Neuron (in vitro differentiated cells): Measurements from ENCODE around the gene PPIG.
A peak's percentile ranks its signal among the peaks of the same experiment; 100 is the strongest.
"Not testable (repeated sequence)": the region's sequence is repeated elsewhere in the genome, so short reads cannot be mapped to it uniquely, and the experiment has no call there.

Experiments
- H2AFZ ChIP-seq: one replicate; pipeline ENCODE4 v1.6.1; 2013; ENCODE audit warnings: low read depth, mild to moderate bottlenecking, inconsistent platforms, low read length, moderate library complexity
- H3K27me3 ChIP-seq: one replicate; pipeline ENCODE4 v1.6.1; 2013; ENCODE audit warnings: low read length; ENCODE audit not compliant: insufficient read depth
- H3K36me3 ChIP-seq: one replicate; pipeline ENCODE4 v1.6.1; 2013; ENCODE audit warnings: low read length; ENCODE audit not compliant: insufficient read depth
- H3K4me1 ChIP-seq: one replicate; pipeline ENCODE4 v1.6.1; 2013; ENCODE audit warnings: low read length; ENCODE audit not compliant: insufficient read depth
- H3K4me3 ChIP-seq: 2 replicates; pipeline ENCODE4 v1.5.1; 2013; ENCODE audit warnings: mild to moderate bottlenecking, low read length, moderate library complexity
- H3K9me3 ChIP-seq: one replicate; pipeline ENCODE4 v1.6.1; 2013; ENCODE audit warnings: low read length

The PPIG gene

DNA sequence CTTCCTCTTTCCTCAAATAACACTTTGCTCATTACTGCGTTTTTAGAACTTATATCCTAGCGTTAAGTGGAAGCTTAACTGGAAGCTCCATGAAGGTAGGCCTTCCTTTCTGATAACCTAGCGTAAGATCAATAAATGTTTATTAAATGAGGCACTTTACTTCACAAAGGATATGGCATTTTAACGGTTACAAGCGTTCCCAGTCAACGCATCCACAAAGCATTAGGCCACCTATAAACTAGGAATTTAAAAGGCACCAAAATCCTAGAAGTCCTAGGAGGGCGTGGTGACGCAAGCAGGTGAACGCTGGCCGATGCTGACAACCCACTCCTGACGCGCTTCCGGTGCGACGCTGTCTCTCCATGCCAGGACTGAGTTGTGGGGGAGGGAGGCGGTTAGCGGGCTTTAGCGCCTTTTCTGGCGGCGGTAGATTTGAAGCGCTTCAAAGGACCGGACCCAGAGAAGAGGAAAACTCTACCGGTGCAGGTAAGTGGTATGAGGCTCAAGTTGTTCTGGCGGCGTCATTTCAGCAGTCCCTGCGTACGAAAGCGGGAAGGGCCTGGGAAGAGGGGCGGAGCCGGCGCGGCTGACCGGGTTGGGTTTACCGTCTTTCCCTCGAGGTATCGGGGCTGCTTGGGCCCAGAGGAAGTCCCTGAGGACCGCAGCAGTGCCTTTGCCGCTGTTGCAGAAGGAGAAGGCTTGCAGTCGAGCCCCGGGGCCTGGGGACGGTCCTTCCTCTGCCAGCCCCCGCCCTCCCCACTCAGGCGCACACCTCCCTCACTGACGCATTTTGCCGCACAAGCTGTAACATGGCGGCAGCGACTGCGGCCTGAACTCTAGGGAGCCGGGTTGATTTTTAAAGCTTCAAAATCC lies at the start of gene PPIG:
TSS of gene PPIG (plus strand) at position 347 of the 873 bp plus-strand sequence. CDS start 19,691 bp downstream, outside the sequence.
- Histone ChIP-seq H3K36me3 (no peaks in the 10 kb centered on the region), H3K27me3 (no peaks in the 10 kb centered on the region), H3K9me3 (no peaks in the 10 kb centered on the region), H2AFZ (peak within 1 kb of the TSS; percentile 88), H3K4me3 (peak within 1 kb of the TSS; percentile 80), H3K4me1 (peaks cover 10% of the 10 kb centered on the region)

DNA sequence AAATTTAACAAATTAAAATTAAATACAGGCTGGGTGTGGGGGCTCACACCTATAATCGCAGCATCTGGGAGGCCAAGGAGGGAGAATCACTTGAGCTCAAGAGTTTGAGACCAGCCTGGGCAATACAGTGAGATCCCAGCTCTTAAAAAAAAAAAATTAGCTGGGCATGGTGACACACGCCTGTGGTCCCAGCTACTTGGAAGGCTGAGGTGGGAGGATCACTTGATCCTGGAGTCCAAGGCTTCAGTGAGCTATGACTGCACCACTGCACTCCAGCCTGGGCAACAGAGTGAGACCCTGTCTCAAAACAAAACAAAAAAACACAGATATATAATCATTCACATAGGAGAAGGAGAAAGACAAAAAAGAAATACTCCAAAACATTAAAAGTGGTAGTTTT lies 44.7 kb upstream of the PPIG start:
- not testable (repeated sequence) for H2AFZ ChIP-seq, H3K4me1 ChIP-seq, H3K36me3 ChIP-seq, H3K4me3 ChIP-seq, H3K27me3 ChIP-seq, H3K9me3 ChIP-seq

GRCh38 chr2:169540146-169540545 lies 44.0 kb upstream of the PPIG start:
- H3K36me3 ChIP-seq: peaks cover 7% of the 10 kb centered on the region
- no peak overlapping the region for H2AFZ ChIP-seq
- no peaks in the 10 kb centered on the region for H3K9me3 ChIP-seq
- H3K27me3 ChIP-seq: no peaks in the 10 kb centered on the region
- H3K4me1 ChIP-seq: no peaks in the 10 kb centered on the region
- no peak overlapping the region for H3K4me3 ChIP-seq

- no peaks in the 10 kb centered on the region for H3K4me1 ChIP-seq
Observed at GRCh38 chr2:169542433-169542832, 41.7 kb upstream of the PPIG start.

GRCh38 chr2:169546756-169547155 lies 37.4 kb upstream of the PPIG start:
- Histone ChIP-seq H2AFZ (no peak overlapping the region), H3K9me3 (no peaks in the 10 kb centered on the region), H3K27me3 (no peaks in the 10 kb centered on the region), H3K4me3 (no peak overlapping the region), H3K36me3 (peaks cover 5% of the 10 kb centered on the region), H3K4me1 (peaks cover 4% of the 10 kb centered on the region)

More at GRCh38 chr2:169542433-169542832, 41.7 kb upstream of the PPIG start:
- Histone ChIP-seq H3K4me3 (no peak overlapping the region), H2AFZ (no peak overlapping the region), H3K9me3 (no peaks in the 10 kb centered on the region), H3K27me3 (no peaks in the 10 kb centered on the region), H3K36me3 (peaks cover 3% of the 10 kb centered on the region)

GRCh38 chr2:169561364-169561763 lies 22.8 kb upstream of the PPIG start:
- H3K9me3 ChIP-seq: no peaks in the 10 kb centered on the region
- no peaks in the 10 kb centered on the region for H3K27me3 ChIP-seq
- no peaks in the 10 kb centered on the region for H3K4me1 ChIP-seq
- peaks cover 3% of the 10 kb centered on the region for H3K36me3 ChIP-seq
- H3K4me3 ChIP-seq: no peak overlapping the region
- no peak overlapping the region for H2AFZ ChIP-seq

DNA sequence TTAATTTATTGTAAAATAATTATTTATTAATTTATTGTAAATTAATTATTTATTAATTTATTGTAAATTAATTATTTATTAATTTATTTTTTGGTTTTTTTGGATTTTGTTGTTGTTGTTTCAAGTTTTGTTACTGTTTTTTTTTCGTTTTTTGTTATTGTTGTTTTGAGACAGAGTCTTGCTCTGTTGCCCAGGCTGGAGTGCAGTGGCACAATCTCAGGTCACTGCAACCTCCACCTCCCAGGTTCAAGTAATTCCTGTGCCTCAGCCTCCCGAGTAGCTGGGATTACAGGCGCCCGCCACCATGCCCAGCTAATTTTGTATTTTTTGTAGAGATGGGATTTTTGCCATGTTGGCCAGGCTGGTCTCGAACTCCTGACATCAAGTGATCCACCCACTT lies 22.1 kb upstream of the PPIG start:
- not testable (repeated sequence) for H3K27me3 ChIP-seq, H3K4me3 ChIP-seq, H3K36me3 ChIP-seq, H3K4me1 ChIP-seq, H3K9me3 ChIP-seq, H2AFZ ChIP-seq

DNA sequence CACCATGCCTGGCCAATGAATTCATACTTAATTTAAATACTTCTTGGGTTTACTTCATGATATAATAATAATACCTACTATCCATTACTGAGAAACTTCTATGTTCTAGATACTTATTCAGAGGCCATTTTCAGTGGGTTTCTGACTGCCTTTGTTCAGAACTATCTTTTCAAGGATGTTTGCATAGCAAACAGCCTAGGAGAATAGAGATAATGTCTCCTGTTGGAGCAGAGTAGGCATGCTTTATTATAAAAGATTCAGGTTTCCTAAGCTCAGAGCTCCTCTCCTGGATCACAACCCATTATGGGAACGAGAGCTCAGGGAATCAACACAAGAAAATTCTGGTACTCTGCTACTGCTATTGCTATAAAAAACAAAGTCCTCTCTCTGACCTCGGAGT lies 21.6 kb upstream of the PPIG start:
- Histone ChIP-seq H3K4me1 (no peaks in the 10 kb centered on the region), H3K36me3 (peaks cover 3% of the 10 kb centered on the region), H3K27me3 (no peaks in the 10 kb centered on the region), H3K9me3 (no peaks in the 10 kb centered on the region), H2AFZ (no peak overlapping the region), H3K4me3 (no peak overlapping the region)

- no peaks in the 10 kb centered on the region for H3K27me3 ChIP-seq
- no peaks in the 10 kb centered on the region for H3K9me3 ChIP-seq
- no peaks in the 10 kb centered on the region for H3K4me1 ChIP-seq
- no peak overlapping the region for H3K4me3 ChIP-seq
- no peak overlapping the region for H2AFZ ChIP-seq
- peaks cover 3% of the 10 kb centered on the region for H3K36me3 ChIP-seq
Observed at GRCh38 chr2:169565686-169566085, 18.5 kb upstream of the PPIG start.

- Histone ChIP-seq H3K9me3 (no peaks in the 10 kb centered on the region), H3K4me1 (peaks cover 7% of the 10 kb centered on the region), H3K4me3 (no peak overlapping the region), H3K27me3 (no peaks in the 10 kb centered on the region), H3K36me3 (no peaks in the 10 kb centered on the region), H2AFZ (no peak overlapping the region)
Observed at GRCh38 chr2:169569948-169570347, 14.2 kb upstream of the PPIG start.

DNA sequence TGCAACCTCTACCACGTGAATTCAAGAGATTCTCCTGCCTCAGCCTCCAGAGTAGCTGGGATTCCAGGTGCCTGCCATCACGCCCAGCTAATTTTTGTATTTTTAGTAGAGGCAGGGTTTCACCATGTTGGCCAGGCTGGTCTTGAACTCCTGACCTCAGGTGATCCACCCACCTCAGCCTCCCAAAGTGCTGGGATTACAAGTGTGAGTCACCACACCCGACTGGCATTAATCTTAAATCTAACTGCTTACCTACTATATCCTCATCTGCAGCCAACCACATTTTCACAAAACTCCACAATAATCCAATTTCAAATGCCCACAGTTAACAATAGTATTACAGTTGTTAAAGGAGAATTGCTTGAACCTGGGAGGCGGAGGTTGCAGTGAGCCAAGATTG lies 13.4 kb upstream of the PPIG start:
- not testable (repeated sequence) for H3K4me1 ChIP-seq, H3K9me3 ChIP-seq, H2AFZ ChIP-seq, H3K27me3 ChIP-seq, H3K4me3 ChIP-seq, H3K36me3 ChIP-seq

GRCh38 chr2:169571571-169571970 lies 12.6 kb upstream of the PPIG start:
- H3K27me3 ChIP-seq: no peaks in the 10 kb centered on the region
- H2AFZ ChIP-seq: no peak overlapping the region
- H3K4me1 ChIP-seq: peaks cover 7% of the 10 kb centered on the region
- no peaks in the 10 kb centered on the region for H3K36me3 ChIP-seq
- H3K4me3 ChIP-seq: no peak overlapping the region
- no peaks in the 10 kb centered on the region for H3K9me3 ChIP-seq

GRCh38 chr2:169572189-169572588 lies 12.0 kb upstream of the PPIG start:
- Histone ChIP-seq H3K36me3 (no peaks in the 10 kb centered on the region), H2AFZ (no peak overlapping the region), H3K4me1 (peaks cover 7% of the 10 kb centered on the region), H3K4me3 (no peak overlapping the region), H3K9me3 (no peaks in the 10 kb centered on the region), H3K27me3 (no peaks in the 10 kb centered on the region)

- peaks cover 7% of the 10 kb centered on the region for H3K4me1 ChIP-seq
- peak overlapping the region; percentile 86 for H2AFZ ChIP-seq
- peak overlapping the region; percentile 77 for H3K4me3 ChIP-seq
- H3K9me3 ChIP-seq: no peaks in the 10 kb centered on the region
- H3K27me3 ChIP-seq: no peaks in the 10 kb centered on the region
- no peaks in the 10 kb centered on the region for H3K36me3 ChIP-seq
Observed at GRCh38 chr2:169572821-169573159, 11.4 kb upstream of the PPIG start.
